ENCODE results near the gene GPC6.

GRCh38 chr13:93865235-93865634 is 638.6 kb downstream of the GPC6 start:
- TF ChIP-seq CTCF (conservative IDR thresholded peaks at IDR 0.05) = no peak
- TF ChIP-seq EZH2 (IDR thresholded peaks at IDR 0.05; ENCODE audit: low read depth) = no peak
